GM21528 (cell line): ENCODE data around the gene C17orf50.

Experiments used
- ATAC-seq: cut with Tn5 transposase; IDR thresholded peaks from one replicate; pipeline ENCODE4 v1.9.1; 2021; ENCODE audit warnings: mild to moderate bottlenecking, moderate library complexity; ENCODE audit not compliant: unreplicated experiment, low FRiP score

C17orf50 gene

DNA sequence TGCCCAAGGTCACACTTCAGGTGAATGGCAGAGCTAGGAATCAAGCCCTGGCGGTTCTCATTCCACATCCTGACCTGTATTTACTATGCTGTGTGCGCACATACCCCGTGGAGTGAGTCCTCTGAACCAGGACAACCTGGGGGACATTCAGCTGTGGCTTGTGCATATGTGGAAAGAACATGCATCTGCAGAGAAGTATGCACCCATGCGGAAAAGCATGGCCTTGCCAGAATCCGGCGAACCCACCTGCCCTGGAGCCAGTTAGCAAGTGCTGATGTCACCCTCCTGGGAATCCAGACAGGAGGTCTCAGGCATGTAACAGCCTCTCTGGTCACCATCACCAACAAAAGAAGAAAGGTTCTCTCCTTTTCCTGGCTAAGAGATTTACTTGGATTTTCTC, 27.3 kb upstream of the C17orf50 start:
- no peak for ATAC-seq

DNA sequence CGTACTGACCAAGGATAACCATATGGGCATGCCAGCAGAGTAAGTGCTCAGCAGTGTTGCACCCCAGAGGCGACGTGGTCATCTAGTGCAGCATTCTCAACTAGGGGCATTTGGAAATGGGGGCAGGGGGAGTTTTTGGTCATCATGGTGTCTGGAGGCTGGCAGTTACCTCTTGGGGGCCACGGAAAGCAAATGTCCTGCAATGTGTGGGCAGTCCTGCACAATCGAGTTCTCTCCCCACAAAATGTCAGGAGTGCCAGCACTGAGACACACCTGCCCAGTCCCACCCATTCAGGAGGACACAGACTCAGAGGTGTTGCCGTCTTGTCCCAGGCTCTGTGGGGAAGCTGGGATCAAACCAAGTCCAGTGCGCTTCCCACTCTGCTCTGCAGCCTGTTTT, 26.3 kb upstream of the C17orf50 start:
- ATAC-seq, result no peak

DNA sequence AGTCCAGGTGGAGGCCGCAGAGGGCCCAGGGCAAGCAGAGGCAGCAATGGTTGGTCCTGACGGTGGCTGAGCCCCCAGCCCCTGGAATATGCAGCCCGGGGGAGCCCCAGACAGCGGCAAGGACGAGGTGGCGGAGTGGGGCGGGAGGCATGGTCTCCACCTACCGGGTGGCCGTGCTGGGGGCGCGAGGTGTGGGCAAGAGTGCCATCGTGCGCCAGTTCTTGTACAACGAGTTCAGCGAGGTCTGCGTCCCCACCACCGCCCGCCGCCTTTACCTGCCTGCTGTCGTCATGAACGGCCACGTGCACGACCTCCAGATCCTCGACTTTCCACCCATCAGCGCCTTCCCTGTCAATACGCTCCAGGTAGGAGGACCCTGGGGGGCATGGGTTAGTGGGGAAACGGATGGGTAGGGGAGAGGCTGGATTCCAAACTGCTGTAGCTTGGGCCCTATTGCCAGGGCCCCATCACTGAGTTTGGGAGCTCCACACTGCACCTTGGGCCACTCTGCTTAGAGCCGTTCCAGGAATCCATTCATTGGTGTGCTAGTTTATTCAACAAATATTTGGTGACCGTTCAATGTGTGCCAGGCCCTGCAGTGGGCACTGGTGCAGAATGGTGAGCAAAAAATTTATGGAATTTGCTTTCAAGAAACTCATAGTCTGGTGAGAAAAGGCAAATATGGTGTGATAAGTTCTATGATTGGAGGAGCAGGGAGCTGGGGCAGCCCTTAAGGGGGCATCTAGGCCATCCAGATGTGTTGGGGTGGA, 25.5 kb upstream of the C17orf50 start:
- ATAC-seq, result no peak

DNA sequence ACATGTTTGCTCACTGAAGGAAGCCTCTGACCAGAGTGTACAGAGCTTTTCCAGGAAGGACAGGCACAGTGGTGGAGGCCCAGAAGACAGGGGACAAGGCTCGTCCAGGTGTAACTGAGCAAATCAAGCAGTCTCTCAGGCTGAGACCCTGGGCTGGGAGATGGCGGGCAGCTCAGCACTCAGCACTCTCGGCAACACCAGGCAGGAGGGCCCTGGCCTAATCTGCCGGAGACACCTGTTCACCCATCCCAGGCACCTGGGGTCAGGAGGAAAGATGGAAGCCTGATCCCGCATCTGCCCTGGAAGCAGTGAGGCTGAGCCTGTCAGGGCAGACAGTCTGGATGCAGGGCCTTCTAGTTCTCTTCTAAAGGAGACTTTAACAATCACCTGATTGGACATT, 24.5 kb upstream of the C17orf50 start:
- no peak for ATAC-seq

DNA sequence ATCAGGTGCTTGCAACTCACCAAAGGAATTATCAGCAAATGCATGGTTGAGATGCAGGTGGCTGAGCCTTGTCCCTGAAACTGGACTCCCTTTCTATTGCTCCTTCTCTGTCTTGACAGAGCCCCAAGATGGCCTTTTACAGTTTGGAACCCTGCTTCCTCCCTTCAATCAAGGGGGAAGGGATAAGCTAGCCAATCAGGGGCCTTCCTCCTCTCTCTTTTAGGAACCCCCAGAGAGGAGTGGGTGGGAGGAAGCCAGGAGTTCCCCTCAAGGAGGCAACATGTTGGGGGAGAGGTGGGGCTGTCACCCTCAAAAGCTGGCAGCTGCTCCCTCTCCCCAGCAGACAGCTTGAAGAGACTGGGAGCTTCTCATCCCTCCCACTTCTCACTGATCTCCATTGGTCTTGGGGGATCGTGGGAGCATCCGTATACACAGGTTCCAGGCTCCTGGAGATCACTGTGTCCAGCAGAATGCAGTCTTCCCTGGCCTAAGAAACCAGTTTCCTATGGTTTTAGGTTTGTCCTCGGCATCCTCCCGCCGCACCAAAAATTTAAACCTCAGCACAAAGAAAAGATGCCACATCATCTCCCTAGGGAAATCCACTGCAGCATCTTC, 22.1 kb upstream of the C17orf50 start:
- ATAC-seq, result no peak

DNA sequence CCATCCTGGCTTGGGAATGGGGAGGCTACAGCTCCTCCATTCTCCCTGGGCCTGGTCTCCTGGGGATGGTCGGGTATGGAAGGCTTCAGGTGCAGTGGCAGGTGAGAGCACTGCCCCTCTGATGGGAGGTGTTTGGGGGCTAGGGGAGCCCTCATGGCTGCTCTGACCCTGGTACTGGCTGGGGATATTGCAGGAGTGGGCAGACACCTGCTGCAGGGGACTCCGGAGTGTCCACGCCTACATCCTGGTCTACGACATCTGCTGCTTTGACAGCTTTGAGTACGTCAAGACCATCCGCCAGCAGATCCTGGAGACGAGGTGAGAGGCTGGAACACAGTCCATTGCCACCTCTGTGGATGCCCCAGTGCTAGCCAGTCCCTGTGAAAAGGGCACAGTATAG, 20.5 kb upstream of the C17orf50 start:
- ATAC-seq, result no peak

DNA sequence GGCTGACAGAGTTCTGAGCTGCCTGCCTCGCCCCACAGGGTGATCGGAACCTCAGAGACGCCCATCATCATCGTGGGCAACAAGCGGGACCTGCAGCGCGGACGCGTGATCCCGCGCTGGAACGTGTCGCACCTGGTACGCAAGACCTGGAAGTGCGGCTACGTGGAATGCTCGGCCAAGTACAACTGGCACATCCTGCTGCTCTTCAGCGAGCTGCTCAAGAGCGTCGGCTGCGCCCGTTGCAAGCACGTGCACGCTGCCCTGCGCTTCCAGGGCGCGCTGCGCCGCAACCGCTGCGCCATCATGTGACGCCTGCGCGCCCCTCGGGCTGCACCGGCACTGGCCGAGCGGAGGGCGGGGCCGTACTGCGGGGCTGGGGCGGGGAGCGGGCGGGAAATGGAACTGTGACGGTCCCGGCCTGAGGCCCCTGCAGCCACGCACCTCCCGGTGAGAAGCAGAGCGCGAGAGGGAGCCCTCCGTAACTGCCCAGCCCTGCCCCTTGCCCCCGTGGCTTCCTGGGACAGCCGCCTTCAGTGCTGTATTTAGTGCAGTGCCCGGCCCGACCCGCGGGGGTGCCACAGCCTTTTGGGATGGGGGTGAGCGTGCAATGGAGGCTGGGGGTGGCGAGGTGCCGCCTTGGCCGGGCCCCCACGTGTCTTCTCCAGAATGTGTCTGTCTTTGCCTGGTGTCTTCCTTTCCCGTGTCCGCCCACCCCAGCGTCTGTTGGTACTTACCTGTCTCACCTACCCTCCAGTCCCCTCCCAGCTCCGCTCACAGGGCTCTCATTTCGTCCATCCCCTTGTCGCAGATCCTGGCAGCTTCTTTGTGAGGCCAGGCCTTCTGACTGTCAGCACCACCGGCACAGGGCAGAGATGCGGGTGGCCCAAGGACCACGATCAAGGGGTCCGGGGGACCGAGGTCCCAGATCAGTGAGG, 19.4 kb upstream of the C17orf50 start:
- ATAC-seq, result no peak

DNA sequence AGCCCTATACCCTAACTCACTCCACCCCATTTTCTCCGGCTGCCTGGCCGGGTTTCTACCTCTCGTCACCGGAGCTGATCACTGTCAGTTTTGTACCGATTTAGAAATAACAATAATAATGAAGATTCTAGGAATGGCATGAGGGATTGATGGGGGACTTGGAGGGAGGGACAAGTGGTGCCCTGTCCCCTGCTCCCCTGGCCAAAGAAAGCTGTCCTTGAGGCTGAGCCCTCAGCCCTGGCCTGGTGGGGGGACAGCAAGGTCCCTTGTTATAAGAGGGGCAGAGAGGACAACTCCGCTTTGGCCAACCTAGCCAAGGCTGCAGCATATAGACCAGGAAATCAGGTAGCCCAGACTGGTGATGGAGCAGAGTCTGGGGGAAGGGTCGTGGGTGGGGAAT, 18.2 kb upstream of the C17orf50 start:
- ATAC-seq, result no peak

DNA sequence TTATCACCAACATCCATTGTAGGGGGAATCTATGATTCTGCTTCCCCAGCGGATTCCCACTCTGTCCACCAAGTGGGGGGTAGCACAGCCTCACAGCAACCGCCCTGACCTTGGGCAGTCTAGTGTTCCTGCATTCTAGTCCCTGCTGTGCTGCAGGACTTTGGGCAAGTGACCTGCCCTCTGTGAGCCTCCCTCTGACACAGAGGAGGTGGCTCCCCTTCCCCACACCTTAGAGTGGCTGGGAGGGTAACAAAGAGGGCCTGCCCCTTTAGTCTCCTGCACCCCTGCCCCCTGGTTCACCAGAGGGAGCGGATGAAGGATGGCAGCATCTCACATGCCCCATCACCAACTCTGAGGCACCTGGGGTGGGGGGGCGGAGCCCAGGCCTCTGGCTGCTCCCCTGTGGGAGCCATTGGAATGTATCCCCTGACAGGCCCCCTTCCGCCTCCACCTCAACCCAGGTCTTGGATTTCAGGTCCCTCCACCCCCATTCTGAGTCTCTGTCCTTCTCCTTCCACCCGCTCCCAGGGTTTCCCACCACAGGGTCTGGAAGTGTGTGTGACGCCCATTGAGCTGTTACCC, 17.7 kb upstream of the C17orf50 start:
- no peak for ATAC-seq

DNA sequence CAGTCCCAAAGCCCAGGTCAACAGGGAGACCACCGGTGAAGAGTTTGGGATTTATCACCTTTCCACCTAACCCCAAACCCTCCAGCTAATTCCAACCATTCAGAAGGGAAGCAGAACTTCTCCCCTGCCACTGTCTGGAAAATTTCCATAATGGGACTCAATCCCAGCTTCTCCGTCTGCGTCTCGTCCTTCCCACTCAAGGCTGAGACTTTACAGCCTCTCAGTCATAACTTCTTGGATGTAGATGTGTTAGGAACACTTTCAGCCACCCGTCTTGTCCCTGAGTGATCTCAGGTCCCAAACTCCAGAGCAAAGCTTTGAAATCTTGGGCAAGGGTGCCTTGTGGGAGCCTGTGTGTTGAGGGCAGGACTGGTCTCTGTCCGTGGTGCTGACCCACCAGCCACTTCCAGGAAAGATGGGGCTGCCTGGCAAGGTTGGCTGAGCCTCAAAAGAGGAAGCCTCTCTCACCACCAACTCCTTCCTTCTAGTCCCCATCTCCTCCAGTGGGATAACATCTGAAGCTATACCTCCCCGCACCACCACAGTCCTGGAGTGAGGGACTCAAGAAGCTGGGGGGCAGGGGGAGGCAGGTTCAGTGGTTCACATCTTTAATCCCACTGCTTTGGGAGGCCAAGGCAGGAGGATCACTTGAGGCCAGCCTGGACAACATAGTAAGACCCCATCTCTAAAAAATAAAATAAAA, 16.9 kb upstream of the C17orf50 start:
- no peak for ATAC-seq

DNA sequence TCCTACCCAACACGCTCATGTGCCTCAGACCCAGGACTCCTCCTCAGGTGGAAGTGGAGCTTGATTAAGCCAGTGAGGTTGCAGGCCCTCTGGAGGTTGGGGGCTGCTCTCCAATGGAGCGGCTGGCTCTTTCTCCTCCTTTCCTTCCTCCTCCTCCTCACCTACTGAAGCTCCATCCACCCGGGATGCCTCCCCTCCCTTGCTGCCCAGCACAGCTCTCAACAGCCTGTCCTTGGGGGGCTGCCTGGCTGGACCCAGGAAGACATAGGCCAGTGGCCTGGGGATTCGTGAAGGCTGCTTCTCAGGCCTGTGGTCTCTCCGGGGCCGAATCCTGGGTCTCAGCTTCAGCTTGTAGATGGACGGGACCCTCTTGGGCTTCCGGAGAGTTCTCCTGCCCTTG, 15.9 kb upstream of the C17orf50 start:
- ATAC-seq, result no peak

DNA sequence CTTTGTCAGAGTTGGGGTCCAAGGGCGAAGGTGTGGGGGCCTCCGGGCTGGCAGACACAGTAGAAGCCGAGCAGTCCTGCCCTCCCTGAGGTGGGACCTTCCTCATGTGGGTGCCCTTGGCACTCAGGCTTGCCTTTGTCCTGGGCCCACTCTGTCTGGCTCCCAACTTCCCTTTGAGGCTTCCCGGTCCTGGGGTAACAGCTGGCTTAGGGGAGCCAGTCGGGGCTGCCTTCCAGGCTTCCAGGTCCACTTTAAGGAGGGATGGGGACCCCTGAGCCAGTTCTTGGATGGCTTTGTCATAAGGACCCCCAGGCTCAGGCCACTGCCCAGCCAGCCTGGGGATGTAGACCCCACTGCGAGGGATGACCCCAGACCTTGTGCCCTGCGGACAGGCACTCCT, 15.4 kb upstream of the C17orf50 start:
- no peak for ATAC-seq

DNA sequence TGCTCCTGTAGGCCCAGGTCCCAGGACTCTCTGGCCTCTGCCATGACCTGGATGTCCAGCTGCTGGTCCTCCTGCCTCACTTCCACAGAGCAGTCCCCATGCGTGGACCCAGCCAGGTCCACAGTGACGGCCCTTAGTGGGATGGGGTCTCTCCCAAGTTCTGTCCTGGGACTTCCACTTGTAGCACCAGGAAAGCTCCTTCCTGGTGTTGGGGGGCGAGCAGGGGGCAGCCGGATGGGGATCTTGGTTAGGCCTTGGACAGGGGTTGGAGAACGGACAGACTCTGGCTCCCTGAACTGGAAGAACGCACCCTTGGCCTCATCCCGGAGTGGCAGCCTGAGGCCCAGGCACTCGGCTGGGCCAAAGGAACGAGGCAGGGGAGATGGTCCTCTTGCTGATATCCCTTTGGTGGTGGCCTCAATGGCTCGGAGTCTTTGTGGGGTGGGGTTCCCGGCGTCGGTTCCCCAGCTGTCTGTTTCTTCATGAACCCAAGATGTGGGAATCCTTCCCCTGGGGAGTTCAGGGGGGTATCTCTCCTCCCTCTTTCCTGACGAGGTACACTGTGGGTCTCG, 14.9 kb upstream of the C17orf50 start:
- no peak for ATAC-seq

DNA sequence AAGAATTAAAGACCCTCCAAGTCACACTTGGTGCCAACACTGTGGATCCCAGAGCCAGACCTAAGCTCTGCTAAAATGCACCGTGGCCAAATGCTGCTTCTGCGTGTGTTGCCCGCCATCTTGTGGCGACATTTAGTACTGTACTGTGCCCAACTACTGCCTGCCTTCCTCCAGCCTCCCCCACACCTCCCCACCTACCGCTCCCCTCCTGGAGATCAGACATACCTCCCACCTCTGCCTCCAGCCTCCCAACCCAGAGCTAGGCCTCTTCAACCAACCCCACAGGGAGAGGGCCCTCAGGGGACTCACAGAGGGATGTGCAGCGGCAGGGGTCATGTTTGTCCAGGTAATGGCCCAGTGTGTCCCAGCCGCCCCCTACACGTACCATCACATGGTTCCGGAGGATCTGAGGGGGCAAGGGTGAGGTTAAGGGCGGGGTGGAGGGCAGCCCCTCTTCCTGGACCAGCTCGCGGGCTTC, 13.1 kb upstream of the C17orf50 start:
- no peak for ATAC-seq

DNA sequence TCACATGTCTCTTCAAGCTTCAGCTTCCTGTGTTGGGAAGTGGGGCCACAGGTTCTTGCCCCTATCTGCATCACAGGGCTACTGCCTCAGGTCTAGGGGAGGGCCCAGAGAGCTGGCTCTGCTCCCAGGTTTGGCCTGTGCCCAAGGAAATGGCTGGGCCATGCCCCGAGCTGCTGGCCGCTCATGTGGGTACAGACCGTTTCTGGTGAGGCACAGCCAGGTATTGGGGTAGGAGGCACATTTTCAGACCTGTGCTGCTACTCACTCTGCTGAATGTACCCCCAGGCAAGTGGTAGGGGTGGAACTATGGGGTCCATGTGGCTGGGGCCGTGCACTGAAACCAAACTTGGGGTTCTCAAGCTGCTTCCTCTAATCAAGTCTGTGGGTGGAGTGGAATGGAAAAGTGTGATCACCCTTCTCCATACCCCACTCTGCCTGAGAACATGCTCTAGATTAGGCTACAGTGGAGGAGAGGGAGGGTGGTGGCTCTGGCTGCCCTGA, 12.3 kb upstream of the C17orf50 start:
- ATAC-seq, result no peak

DNA sequence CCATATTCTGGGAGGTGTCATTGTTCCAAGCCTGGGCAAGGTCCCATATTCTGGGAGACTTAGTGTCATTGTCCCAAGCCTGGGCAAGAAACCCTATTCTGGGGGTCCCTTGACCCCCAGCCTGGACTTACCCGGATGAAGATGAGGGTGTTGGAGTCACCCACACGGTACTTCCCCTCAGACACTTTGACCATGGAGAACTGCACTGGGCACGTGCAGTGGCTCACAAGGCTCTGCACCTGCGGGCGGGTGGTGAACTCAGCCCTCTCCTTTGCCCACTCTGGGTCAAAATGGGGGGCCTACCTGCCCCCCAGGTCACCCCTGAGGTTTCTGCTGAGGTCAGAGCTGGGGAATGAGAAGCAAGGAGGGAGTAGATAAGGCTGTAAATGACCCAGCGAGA, 11.7 kb upstream of the C17orf50 start:
- no peak for ATAC-seq

DNA sequence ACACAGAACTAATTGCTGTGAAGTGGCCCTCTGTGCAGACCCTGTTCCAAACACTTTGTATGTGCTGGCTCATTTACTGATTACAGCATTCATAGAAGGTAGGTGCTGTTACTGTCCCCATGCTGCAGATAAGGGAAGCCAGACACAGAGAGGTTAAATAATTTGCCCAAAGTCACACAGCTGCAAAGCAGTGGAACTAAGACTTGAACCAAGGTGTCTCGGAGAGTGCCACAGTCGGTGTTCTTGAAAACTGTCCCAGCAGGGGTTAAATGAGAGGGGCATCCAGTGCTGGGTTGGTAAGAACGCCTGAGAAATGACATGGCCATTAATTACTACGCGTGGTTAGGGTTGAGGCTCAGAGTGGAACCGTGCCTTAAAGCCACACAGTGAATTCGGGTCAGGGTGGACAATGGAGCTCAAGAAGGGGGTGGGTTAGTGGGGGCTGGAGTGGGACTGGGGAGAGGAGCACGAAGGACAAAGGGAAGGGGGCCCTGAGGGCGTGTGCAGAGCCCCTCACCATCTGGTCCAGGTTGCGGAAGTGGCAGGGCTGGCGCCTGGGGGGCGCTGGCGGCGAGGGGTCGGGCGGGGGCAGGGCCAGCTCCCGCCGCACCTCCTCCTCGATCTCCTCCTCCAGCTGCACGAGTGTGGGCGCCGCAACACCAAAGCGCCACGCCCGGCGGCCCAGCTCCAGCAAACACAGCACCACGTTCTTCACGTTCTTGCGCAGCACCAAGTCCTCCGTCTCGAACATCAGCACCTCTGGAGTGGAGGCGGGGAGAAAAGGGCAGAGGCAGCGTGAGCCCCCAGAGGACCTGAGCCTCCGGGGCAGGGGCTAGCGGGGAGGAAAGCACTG, 10.9 kb upstream of the C17orf50 start:
- ATAC-seq, result no peak

DNA sequence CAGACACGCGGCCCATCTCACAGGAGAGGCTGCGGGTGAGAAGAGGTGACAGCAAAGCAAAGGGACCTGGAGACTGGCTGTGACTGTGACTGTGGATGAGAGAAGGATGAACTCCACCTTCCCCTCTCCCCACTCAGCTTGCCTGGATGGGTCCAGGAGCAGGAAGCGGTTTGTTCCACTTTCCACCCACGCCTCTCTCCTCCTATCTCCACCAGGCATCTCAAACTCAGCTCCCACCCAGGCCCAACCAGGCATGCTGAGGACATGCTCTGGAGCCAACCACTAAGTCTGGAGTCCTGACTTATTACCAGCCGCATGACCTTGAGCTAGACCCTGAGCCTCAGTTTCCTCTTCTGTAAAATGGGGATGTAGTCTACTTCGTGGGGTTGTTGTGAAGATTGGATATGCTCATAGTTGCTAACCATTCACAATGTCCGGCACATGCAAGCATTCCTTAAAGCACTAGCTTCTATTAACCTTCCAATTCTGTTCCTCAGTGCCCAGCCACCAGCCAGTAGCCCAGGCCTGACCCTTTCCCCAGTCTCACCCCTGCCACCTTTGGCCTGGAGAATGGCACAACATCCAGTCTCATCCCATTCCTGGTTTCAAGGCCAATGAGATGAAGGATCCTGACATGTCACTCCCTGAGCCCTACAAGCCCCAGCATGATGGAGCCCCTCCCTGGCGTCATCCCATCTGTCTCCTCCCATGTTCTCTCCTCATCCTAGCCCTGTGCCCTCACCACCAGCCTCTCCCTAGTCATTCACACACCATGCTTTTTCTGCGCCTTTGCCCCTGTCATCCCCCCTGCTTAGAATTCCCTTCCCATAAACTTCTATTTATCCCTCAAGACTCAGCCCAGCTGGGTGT, 9.9 kb upstream of the C17orf50 start:
- ATAC-seq, result no peak
